Mucosa of descending colon (tissue), 3 donors: ENCODE data around the gene TXNRD2. TPM values are rescaled to one million over a fixed set of nuclear protein-coding genes. Genes with fewer than 3 reads are reported as not detected.
"Not testable (repeated sequence)": the region's sequence is repeated elsewhere in the genome, so short reads cannot be mapped to it uniquely, and the experiment has no call there.

Experiments
- ATAC-seq: fragments of 200-7000 bp; cut with Tn5 transposase; one replicate; pipeline ENCODE4 v1.9.1; 2020; ENCODE audit warnings: mild to moderate bottlenecking, moderate library complexity
- DNase-seq, 3 donors: peaks; one replicate each; pipeline ENCODE4 v3.0.0-alpha.2; 2020
- H3K36me3 ChIP-seq: fragments of 200-600 bp; one replicate; pipeline ENCODE4 v1.8.0; 2021; ENCODE audit warnings: low read depth, mild to moderate bottlenecking
- H3K4me1 ChIP-seq: fragments of 200-600 bp; one replicate; pipeline ENCODE4 v1.8.0; 2021; ENCODE audit warnings: low read depth, mild to moderate bottlenecking
- H3K4me3 ChIP-seq: fragments of 200-600 bp; one replicate; pipeline ENCODE4 v1.8.0; 2021; ENCODE audit warnings: mild to moderate bottlenecking
- H3K9me3 ChIP-seq: fragments of 200-600 bp; one replicate; pipeline ENCODE4 v1.8.0; 2021; ENCODE audit warnings: mild to moderate bottlenecking
- CTCF ChIP-seq: fragments of 200-600 bp; IDR thresholded peaks from one replicate; pipeline ENCODE4 v1.8.0; 2022; ENCODE audit warnings: antibody characterized with exemption, mild to moderate bottlenecking
- intact Hi-C, 2 donors: fragments of 100-400 bp; cut with DNase I in 1 of 2; cut with micrococcal nuclease in 1 of 2; formaldehyde crosslinking; loops; one replicate each; pipeline versions ENCODE4 v1.11.0 to v1.11.1; 2022; cut with DNase I, micrococcal nuclease
- total RNA-seq, 3 donors: library from RNA; stranded (reverse); fragmentation: NEBNext Ultra II Directional in 2 of 3; extraction: Animal tissue kit (Norgen Biotek cat#: 25700) in 2 of 3; gene quantifications; one replicate each; pipeline versions ENCODE4 v1.2.1 to v1.2.4, GENCODE V29; 2021 to 2023
- donor health status: DM: no; HTN: no; CAD: no; lungs with moderate emphysema.
- donor health status: DM: no; HTN: no; CAD: no.
- donor health status: DM: no; HTN: yes; CAD: no.

The TXNRD2 gene
- total RNA-seq, 3 donors from 2014 or later = 20.9 to 23.6 (median 22.6) TPM

GRCh38 chr22:19936513-19936912 lies 5.1 kb downstream of the TXNRD2 start:
- ATAC-seq (no peak), DNase-seq (no peak)
- H3K4me1 ChIP-seq = peaks cover 6% of the 10 kb centered on the region
- no peak for TF ChIP-seq CTCF
- H3K9me3 ChIP-seq = no peaks in the 10 kb centered on the region
- no peak overlapping the region for H3K4me3 ChIP-seq
- intact Hi-C loops = no loop called here
- no peaks in the 10 kb centered on the region for H3K36me3 ChIP-seq

- H3K9me3 ChIP-seq, intact Hi-C loops, ATAC-seq, H3K36me3 ChIP-seq, H3K4me1 ChIP-seq, H3K4me3 ChIP-seq, DNase-seq: not testable (repeated sequence)
Measured at GRCh38 chr22:19935123-19935718, 6.4 kb downstream of the TXNRD2 start.

GRCh38 chr22:19933341-19934241 lies 8.0 kb downstream of the TXNRD2 start:
- no peaks in the 10 kb centered on the region for H3K9me3 ChIP-seq
- no peak for TF ChIP-seq CTCF
- intact Hi-C loops = no loop called here
- H3K36me3 ChIP-seq = no peaks in the 10 kb centered on the region
- no peak for ATAC-seq
- no peaks in the 10 kb centered on the region for H3K4me1 ChIP-seq
- no peak overlapping the region for H3K4me3 ChIP-seq
- DNase-seq = peak in 1 of 3 donors; percentile 17

- intact Hi-C loops = no loop called here
Measured at GRCh38 chr22:19932367-19933206, 9.0 kb downstream of the TXNRD2 start.

GRCh38 chr22:19931514-19931913 lies 10.1 kb downstream of the TXNRD2 start:
- DNase-seq = peak in 1 of 3 donors; percentile 12
- no peak for ATAC-seq
- TF ChIP-seq CTCF = no peak
- H3K4me1 ChIP-seq = no peaks in the 10 kb centered on the region
- no peaks in the 10 kb centered on the region for H3K36me3 ChIP-seq
- no peak overlapping the region for H3K4me3 ChIP-seq
- intact Hi-C loops = no loop called here
- H3K9me3 ChIP-seq = no peaks in the 10 kb centered on the region

More at GRCh38 chr22:19932367-19933206, 9.0 kb downstream of the TXNRD2 start:
- Histone ChIP-seq H3K4me3 (no peak overlapping the region), H3K9me3 (no peaks in the 10 kb centered on the region), H3K36me3 (no peaks in the 10 kb centered on the region), H3K4me1 (no peaks in the 10 kb centered on the region)
- TF ChIP-seq CTCF = no peak
- peak in 1 of 3 donors; percentile 36 for DNase-seq
- no peak for ATAC-seq
